Gastrocnemius medialis (tissue), 4 donors: ENCODE data around the gene WBP2NL.

Source experiments
- CTCF ChIP-seq, 5 experiments: fragments of 450-650 bp in 3 of 5; fragments of 200-600 bp in 2 of 5; sonication (generic) in 2 of 5; IDR thresholded peaks in 4 of 5; conservative IDR thresholded peaks in 1 of 5; 1 replicate in 4 of 5; 2 replicates in 1 of 5; pipeline ENCODE4 v1.5.1; 2016 to 2019; ENCODE audit warnings: antibody characterized with exemption in 5 of 5, mild to moderate bottlenecking in 3 of 5, moderate library complexity in 3 of 5
- POLR2A ChIP-seq, 2 donors: fragments of 450-650 bp; IDR thresholded peaks; one replicate each; pipeline ENCODE4 v1.6.1; 2017; ENCODE audit warnings: antibody characterized with exemption in 2 of 2, mild to moderate bottlenecking in 2 of 2, moderate library complexity in 2 of 2

- TF ChIP-seq CTCF (IDR thresholded peaks at IDR 0.05 in 4 of 5, conservative IDR thresholded peaks at IDR 0.05 in 1 of 5) (no peak), POLR2A (IDR thresholded peaks at IDR 0.05) (no peak)
These were observed 23.0 kb downstream of the WBP2NL start for GRCh38 chr22:42021571-42021970.
